ENCODE measurements around the gene EDEM3. TPM values are rescaled to one million over a fixed set of nuclear protein-coding genes. Genes with fewer than 3 reads are reported as not detected.

EDEM3 gene
- total and polyA plus RNA-seq, 9 of the 15 experiments (the other 6 are each of a cell fraction or from before 2014, with no cell fraction given), result 15.8 to 46.6 (median 28.0) TPM

- 0 out of 2 replicates have a peak, but pooled peaks have one; percentile 49 for TF ChIP-seq NR4A1 (CRISPR knock-in tag; IDR thresholded peaks at IDR 0.05)
- 0 out of 2 replicates have a peak, but pooled peaks have one; percentile 39 for TF ChIP-seq NR4A1 (tag; IDR thresholded peaks at IDR 0.05)
- TF ChIP-seq, protein P1, sequence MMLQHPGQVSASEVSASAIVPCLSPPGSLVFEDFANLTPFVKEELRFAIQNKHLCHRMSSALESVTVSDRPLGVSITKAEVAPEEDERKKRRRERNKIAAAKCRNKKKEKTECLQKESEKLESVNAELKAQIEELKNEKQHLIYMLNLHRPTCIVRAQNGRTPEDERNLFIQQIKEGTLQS (IDR thresholded peaks at IDR 0.05), result no peak; the same call in 1 of the 2 replicates
- TF ChIP-seq, protein P1 (CRISPR knock-in tag; conservative IDR thresholded peaks at IDR 0.05), result peak; percentile 14; the same call in 1 of the 2 replicates
- no peak for TF ChIP-seq PHB (CRISPR knock-in tag; IDR thresholded peaks at IDR 0.05)
- TF ChIP-seq, protein P2, sequence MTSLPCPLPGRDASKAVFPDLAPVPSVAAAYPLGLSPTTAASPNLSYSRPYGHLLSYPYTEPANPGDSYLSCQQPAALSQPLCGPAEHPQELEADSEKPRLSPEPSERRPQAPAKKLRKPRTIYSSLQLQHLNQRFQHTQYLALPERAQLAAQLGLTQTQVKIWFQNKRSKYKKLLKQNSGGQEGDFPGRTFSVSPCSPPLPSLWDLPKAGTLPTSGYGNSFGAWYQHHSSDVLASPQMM (CRISPR knock-in tag; IDR thresholded peaks at IDR 0.05), result no peak
- no peak for TF ChIP-seq ELF1 (tag; IDR thresholded peaks at IDR 0.05)
- no peak for TF ChIP-seq ZMIZ1 (IDR thresholded peaks at IDR 0.05; ENCODE audit: low read depth in 2 of 2, low read length in 2 of 2)
- peak; percentile 90 for TF ChIP-seq ZNF316 (IDR thresholded peaks at IDR 0.05)
- peak; percentile 81 for TF ChIP-seq ZBTB7A (IDR thresholded peaks at IDR 0.05; ENCODE audit: borderline replicate concordance, control insufficient read depth, low read depth, low read length)
- TF ChIP-seq MTA1 (IDR thresholded peaks at IDR 0.05; ENCODE audit: borderline replicate concordance), result peak; percentile 32; the same call in 1 of the 2 replicates
- TF ChIP-seq ZNF785 (CRISPR knock-in tag; IDR thresholded peaks at IDR 0.05), result no peak
- peak; percentile 53; the same call in 1 of the 2 replicates for TF ChIP-seq TRIM28 (IDR thresholded peaks at IDR 0.05)
- TF ChIP-seq CREM (IDR thresholded peaks at IDR 0.05; ENCODE audit: low read depth), result no peak
- TF ChIP-seq, protein P3, sequence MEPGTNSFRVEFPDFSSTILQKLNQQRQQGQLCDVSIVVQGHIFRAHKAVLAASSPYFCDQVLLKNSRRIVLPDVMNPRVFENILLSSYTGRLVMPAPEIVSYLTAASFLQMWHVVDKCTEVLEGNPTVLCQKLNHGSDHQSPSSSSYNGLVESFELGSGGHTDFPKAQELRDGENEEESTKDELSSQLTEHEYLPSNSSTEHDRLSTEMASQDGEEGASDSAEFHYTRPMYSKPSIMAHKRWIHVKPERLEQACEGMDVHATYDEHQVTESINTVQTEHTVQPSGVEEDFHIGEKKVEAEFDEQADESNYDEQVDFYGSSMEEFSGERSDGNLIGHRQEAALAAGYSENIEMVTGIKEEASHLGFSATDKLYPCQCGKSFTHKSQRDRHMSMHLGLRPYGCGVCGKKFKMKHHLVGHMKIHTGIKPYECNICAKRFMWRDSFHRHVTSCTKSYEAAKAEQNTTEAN (CRISPR knock-in tag; IDR thresholded peaks at IDR 0.05), result 0 out of 2 replicates have a peak, but pooled peaks have one; percentile 42
- peak; percentile 96; the same call in 1 of the 2 replicates for TF ChIP-seq DNMT1 (IDR thresholded peaks at IDR 0.05)
- peak; percentile 6 for TF ChIP-seq HNRNPLL (IDR thresholded peaks at IDR 0.05; ENCODE audit: low read depth, low read length, poor library complexity, severe bottlenecking)
- peak; percentile 41; the same call in 1 of the 2 replicates for TF ChIP-seq TEAD4 (IDR thresholded peaks at IDR 0.05; ENCODE audit: low read length)
- TF ChIP-seq TEAD4 (CRISPR knock-in tag; IDR thresholded peaks at IDR 0.05; ENCODE audit: borderline replicate concordance), result no peak
- TF ChIP-seq JUN (IDR thresholded peaks at IDR 0.05; ENCODE audit: borderline replicate concordance, low read depth, low read length), result no peak
- no peak for TF ChIP-seq JUN (CRISPR knock-in tag; IDR thresholded peaks at IDR 0.05; ENCODE audit: borderline replicate concordance)
- peak; percentile 18; the same call in 1 of the 2 replicates for TF ChIP-seq TOE1 (IDR thresholded peaks at IDR 0.05; ENCODE audit: borderline replicate concordance)
- no peak for TF ChIP-seq TOE1 (CRISPR knock-in tag; IDR thresholded peaks at IDR 0.05; ENCODE audit: borderline replicate concordance, low read depth)
Observed at GRCh38 chr1:184755226-184756065, 788 bp upstream of the EDEM3 start (continued).

All from K562 (cell line).